HepG2 (cell line): Measurements from ENCODE around the gene TRIM8. TPM values are rescaled to one million over a fixed set of nuclear protein-coding genes. Genes with fewer than 3 reads are reported as not detected.
A peak's percentile ranks its signal among the peaks of the same experiment; 100 is the strongest.

Source experiments
- CAMTA2 ChIP-seq: sonication (generic); formaldehyde crosslinking; IDR thresholded peaks from 2 replicates; pipeline ENCODE4 v1.4.0; 2020; ENCODE audit warnings: mild to moderate bottlenecking, missing genetic modification reagents, borderline replicate concordance
- DR1 ChIP-seq: sonication (generic); formaldehyde crosslinking; IDR thresholded peaks from 2 replicates; pipeline ENCODE4 v1.8.0; 2021; ENCODE audit warnings: mild to moderate bottlenecking, missing genetic modification reagents, inconsistent platforms
- HIVEP1 ChIP-seq: sonication (generic); formaldehyde crosslinking; IDR thresholded peaks from 2 replicates; pipeline ENCODE4 v1.4.0; 2020; ENCODE audit warnings: mild to moderate bottlenecking, missing genetic modification reagents
- HNRNPLL ChIP-seq: fragments of 200-400 bp; formaldehyde crosslinking; IDR thresholded peaks from 2 replicates; pipeline ENCODE4 v1.6.1; 2017; ENCODE audit warnings: mild to moderate bottlenecking, low read depth, low read length; ENCODE audit not compliant: poor library complexity, severe bottlenecking
- IRF9 ChIP-seq: sonication (generic); formaldehyde crosslinking; IDR thresholded peaks from 2 replicates; pipeline ENCODE4 v1.8.0; 2022; ENCODE audit warnings: missing genetic modification reagents, mild to moderate bottlenecking, borderline replicate concordance
- MAFF ChIP-seq: IDR thresholded peaks from 2 replicates; pipeline ENCODE4 v1.6.1; 2011; ENCODE audit warnings: low read depth, low read length, improper control_type of control experiment
- MIXL1 ChIP-seq: IDR thresholded peaks from 2 replicates; pipeline ENCODE4 v1.6.1; 2016
- MTF1 ChIP-seq: sonication (generic); formaldehyde crosslinking; IDR thresholded peaks from 2 replicates; pipeline ENCODE4 v1.5.0; 2020; ENCODE audit warnings: missing genetic modification reagents
- NFKBIZ ChIP-seq: IDR thresholded peaks from 2 replicates; pipeline ENCODE4 v1.6.1; 2018; ENCODE audit warnings: missing genetic modification reagents, missing compliant biosample characterization
- SMARCE1 ChIP-seq: fragments of 450-650 bp; IDR thresholded peaks from 2 replicates; pipeline ENCODE4 v1.6.1; 2017; ENCODE audit warnings: borderline replicate concordance
- SRSF4 ChIP-seq: fragments of 200-400 bp; formaldehyde crosslinking; IDR thresholded peaks from one replicate; pipeline ENCODE4 v1.6.1; 2018; ENCODE audit warnings: mild to moderate bottlenecking, low read depth, low read length, moderate library complexity; ENCODE audit not compliant: poor library complexity, severe bottlenecking
- SRSF9 ChIP-seq: fragments of 200-400 bp; formaldehyde crosslinking; IDR thresholded peaks from 2 replicates; pipeline ENCODE4 v1.6.1; 2018; ENCODE audit warnings: borderline replicate concordance, mild to moderate bottlenecking, low read depth, low read length; ENCODE audit not compliant: insufficient read depth, poor library complexity, severe bottlenecking
- STAT6 ChIP-seq: sonication (generic); formaldehyde crosslinking; IDR thresholded peaks from 2 replicates; pipeline ENCODE4 v1.4.0; 2020; ENCODE audit warnings: missing genetic modification reagents, mild to moderate bottlenecking, borderline replicate concordance
- TFDP1 ChIP-seq: IDR thresholded peaks from 2 replicates; pipeline ENCODE4 v1.6.1; 2016; ENCODE audit warnings: missing compliant biosample characterization, missing genetic modification reagents, borderline replicate concordance
- TGIF2 ChIP-seq: IDR thresholded peaks from 2 replicates; pipeline ENCODE4 v1.6.1; 2016; ENCODE audit warnings: control low read depth, missing compliant biosample characterization
- THAP7 ChIP-seq: sonication (generic); formaldehyde crosslinking; IDR thresholded peaks from 2 replicates; pipeline ENCODE4 v1.8.1; 2023; ENCODE audit warnings: mild to moderate bottlenecking, missing genetic modification reagents
- ZBTB25 ChIP-seq: IDR thresholded peaks from 2 replicates; pipeline ENCODE4 v1.6.1; 2018; ENCODE audit warnings: missing genetic modification reagents
- ZFP36 ChIP-seq: fragments of 150-350 bp; IDR thresholded peaks from 2 replicates; pipeline ENCODE4 v1.6.1; 2018; ENCODE audit warnings: borderline replicate concordance, low read length, low read depth; ENCODE audit not compliant: partially characterized antibody
- ZMAT5 ChIP-seq: sonication (generic); formaldehyde crosslinking; IDR thresholded peaks from 2 replicates; pipeline ENCODE4 v1.5.0; 2020; ENCODE audit warnings: mild to moderate bottlenecking, low read depth, missing genetic modification reagents, borderline replicate concordance
- ZNF263 ChIP-seq: sonication (generic); formaldehyde crosslinking; IDR thresholded peaks from 2 replicates; pipeline ENCODE4 v1.4.0; 2020; ENCODE audit warnings: missing genetic modification reagents
- ZNF496 ChIP-seq: sonication (generic); formaldehyde crosslinking; IDR thresholded peaks from 2 replicates; pipeline ENCODE4 v1.8.1; 2023; ENCODE audit warnings: mild to moderate bottlenecking, moderate library complexity, missing genetic modification reagents; ENCODE audit not compliant: insufficient replicate concordance
- ZNF720 ChIP-seq: sonication (generic); formaldehyde crosslinking; IDR thresholded peaks from 2 replicates; pipeline ENCODE4 v1.4.0; 2020; ENCODE audit warnings: missing genetic modification reagents
- polyA plus RNA-seq, 8 experiments: library from polyadenylated mRNA; depleted of rRNA in 3 of 8; stranded (reverse) in 7 of 8; unstranded in 1 of 8; fragments of >200 nt; fragmentation: Illumina TruSeq in 4 of 8; extraction: Trizol in 4 of 8; gene quantifications; 2 replicates each; pipeline versions ENCODE4 v1.2.1 to v1.2.3, GENCODE V29; 2011 to 2016; ENCODE audit warnings: low read depth in 4 of 8, missing spikeins in 1 of 8, mixed read lengths in 1 of 8; ENCODE audit not compliant: insufficient read depth in 1 of 8
- total RNA-seq, 5 experiments: library from RNA; depleted of rRNA; stranded (reverse); fragments of >200 nt; fragmentation: Illumina TruSeq; extraction: Trizol; gene quantifications; 2 replicates each; pipeline ENCODE4 v1.2.3, GENCODE V29; 2016; ENCODE audit warnings: low read depth in 1 of 5

The TRIM8 gene
- total and polyA plus RNA-seq, 2 of the 13 experiments (the other 11 are each of a cell fraction or from before 2014, with no cell fraction given): 38.9 to 66.5 TPM

- TF ChIP-seq STAT6 (no peak), ZNF720 (CRISPR knock-in tag) (no peak), ZMAT5 (no peak), NFKBIZ (peak; percentile 59; the same call in 1 of the 2 replicates), MTF1 (CRISPR knock-in tag) (peak; percentile 80), TGIF2 (CRISPR knock-in tag) (no peak; the same call in 1 of the 2 replicates), ZNF496 (CRISPR knock-in tag) (no peak), ZNF263 (peak; percentile 50; the same call in 1 of the 2 replicates), HIVEP1 (peak; percentile 34; the same call in 1 of the 2 replicates), MIXL1 (CRISPR knock-in tag) (0 out of 2 replicates have a peak, but pooled peaks have one; percentile 14), TFDP1 (CRISPR knock-in tag) (no peak), ZBTB25 (CRISPR knock-in tag) (peak; percentile 27; the same call in 1 of the 2 replicates), HNRNPLL (no peak), DR1 (0 out of 2 replicates have a peak, but pooled peaks have one; percentile 38), IRF9 (CRISPR knock-in tag) (no peak), CAMTA2 (no peak), THAP7 (CRISPR knock-in tag) (no peak), SRSF9 (no peak), SRSF4 (no peak), ZFP36 (no peak), SMARCE1 (no peak), MAFF (no peak)
Measured at GRCh38 chr10:102599565-102600327, 44.5 kb upstream of the TRIM8 start (continued).
